D721Med (cell line): ENCODE measurements around the gene OR8J3.
"Not testable (repeated sequence)": the region's sequence is repeated elsewhere in the genome, so short reads cannot be mapped to it uniquely, and the experiment has no call there.

Experiments
- DNase-seq: peaks from one replicate; pipeline ENCODE4 v3.0.0; 2011; ENCODE audit warnings: low spot score; ENCODE audit not compliant: insufficient read length
- FAIRE-seq: peaks from 2 replicates; lab custom pipeline; 2011; peaks lifted over from hg19 to GRCh38; lab: Jason Lieb, UNC
- TF ChIP-seq, protein P1 (sequence below): IDR thresholded peaks from 2 replicates; pipeline ENCODE4 v1.5.1; 2012; ENCODE audit warnings: mild to moderate bottlenecking, control low read depth; ENCODE audit not compliant: insufficient read depth; ENCODE audit errors: missing control alignments

The OR8J3 gene

DNA sequence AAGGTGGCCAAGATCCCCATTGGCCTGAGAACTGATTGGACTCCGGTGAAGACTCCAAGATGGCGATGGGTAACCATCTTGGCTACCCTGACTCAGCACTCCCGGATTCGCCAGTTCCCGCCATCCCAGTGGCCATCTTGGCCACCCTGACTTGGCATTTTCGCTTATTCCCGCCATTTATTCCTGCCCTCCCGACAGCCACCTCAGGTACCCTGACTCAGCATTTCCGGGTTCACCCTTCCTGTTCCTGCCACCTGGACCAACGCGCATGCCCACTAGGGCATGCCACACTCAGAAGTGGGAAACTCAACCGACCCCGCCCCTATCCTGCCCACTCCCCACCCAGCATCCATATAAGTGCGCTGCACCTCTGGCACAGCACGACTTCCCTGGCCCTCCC is 12.3 kb upstream of the OR8J3 start:
- no peak for FAIRE-seq
- DNase-seq = no peak
- TF ChIP-seq, protein P1, sequence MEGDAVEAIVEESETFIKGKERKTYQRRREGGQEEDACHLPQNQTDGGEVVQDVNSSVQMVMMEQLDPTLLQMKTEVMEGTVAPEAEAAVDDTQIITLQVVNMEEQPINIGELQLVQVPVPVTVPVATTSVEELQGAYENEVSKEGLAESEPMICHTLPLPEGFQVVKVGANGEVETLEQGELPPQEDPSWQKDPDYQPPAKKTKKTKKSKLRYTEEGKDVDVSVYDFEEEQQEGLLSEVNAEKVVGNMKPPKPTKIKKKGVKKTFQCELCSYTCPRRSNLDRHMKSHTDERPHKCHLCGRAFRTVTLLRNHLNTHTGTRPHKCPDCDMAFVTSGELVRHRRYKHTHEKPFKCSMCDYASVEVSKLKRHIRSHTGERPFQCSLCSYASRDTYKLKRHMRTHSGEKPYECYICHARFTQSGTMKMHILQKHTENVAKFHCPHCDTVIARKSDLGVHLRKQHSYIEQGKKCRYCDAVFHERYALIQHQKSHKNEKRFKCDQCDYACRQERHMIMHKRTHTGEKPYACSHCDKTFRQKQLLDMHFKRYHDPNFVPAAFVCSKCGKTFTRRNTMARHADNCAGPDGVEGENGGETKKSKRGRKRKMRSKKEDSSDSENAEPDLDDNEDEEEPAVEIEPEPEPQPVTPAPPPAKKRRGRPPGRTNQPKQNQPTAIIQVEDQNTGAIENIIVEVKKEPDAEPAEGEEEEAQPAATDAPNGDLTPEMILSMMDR = no peak

DNA sequence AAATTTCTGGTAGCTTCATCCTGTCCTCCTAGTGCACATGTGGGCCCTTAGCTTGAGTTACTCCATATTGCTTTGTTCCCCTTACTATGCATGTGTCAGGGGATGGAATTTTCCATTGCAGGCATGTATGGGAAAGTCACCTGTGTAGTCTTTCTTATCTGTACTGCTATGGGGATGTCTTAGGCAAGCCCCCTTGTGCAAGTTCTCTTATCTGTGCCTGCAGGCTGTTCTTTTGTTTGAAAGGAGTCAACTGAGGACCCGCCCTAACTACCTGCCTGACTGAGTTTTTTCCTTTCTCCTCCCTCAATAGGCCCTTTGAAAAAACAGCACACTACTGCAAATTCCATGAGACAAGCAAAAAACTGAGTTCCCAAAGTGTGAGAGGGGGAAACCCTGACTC is 11.4 kb upstream of the OR8J3 start:
- TF ChIP-seq, protein P1 = no peak
- DNase-seq (no peak), FAIRE-seq (no peak)

DNA sequence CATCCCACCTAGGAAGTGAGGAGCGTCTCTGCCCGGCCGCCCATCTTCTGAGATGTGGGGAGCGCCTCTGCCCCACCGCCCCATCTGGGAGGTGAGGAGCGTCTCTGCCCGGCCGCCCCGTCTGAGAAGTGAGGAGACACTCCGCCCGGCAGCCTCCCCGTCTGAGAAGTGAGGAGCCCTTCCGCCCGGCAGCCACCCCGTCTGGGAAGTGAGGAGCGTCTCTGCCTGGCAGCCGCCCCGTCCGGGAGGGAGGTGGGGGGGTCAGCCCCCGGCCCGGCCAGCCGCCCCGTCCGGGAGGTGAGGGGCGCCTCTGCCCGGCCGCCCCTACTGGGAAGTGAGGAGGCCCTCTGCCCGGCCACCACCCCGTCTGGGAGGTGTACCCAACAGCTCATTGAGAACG is 3.7 kb upstream of the OR8J3 start:
- not testable (repeated sequence) for DNase-seq, FAIRE-seq

DNA sequence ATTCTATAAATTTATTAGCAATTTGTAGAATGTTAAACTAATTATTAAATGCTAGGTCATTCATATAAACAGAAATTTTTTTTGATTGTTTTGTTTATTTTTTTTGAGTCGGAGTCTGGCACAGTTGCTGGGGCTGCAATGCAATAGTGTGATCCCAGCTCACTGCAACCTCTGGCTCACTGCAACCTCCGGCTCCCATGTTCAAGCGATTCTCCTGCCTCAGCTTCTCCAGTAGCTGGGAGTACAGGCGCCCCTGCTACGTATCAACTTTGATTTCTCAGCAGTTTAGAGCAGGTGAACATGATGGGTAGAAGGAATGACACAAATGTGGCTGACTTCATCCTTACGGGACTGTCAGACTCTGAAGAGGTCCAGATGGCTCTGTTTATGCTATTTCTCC is 17.9 kb downstream of the OR8J3 start, which contains the start of gene OR8H3:
OR8H3 (plus strand) TSS at position 301 of the 400 bp plus-strand sequence; CDS start at position 301, 0 bp downstream.
- TF ChIP-seq, protein P1 = no peak
- DNase-seq (no peak), FAIRE-seq (no peak)

DNA sequence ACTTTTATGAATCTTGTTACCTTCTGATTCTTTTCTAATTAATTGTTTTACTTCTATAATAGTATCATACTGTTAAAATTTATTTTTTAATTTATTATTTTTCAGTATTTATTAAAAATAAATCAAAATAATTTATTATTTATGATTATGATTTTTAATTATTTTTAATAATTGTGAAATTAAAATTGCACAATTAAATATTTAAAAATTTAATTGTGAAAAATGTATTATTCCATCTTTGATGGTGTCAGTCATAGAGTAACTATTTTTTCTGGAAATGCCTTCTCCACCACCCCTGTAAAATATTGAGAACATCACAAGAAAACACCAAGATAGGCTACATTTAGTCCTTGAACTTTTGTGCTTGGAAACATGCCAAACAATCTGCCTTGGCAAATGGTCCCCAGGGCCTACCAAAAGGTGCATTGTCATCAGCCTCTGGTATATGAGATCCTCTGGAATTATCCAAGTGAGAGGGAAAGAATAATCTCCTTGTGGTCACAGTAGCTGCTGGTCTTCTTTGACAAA is 36.7 kb downstream of the OR8J3 start, which contains the start of gene OR8H2:
OR8H2 (plus strand) TSS at position 478 of the 528 bp plus-strand sequence. CDS start 1,356 bp downstream, outside the sequence.
- TF ChIP-seq, protein P1 = no peak
- FAIRE-seq (no peak), DNase-seq (no peak)

DNA sequence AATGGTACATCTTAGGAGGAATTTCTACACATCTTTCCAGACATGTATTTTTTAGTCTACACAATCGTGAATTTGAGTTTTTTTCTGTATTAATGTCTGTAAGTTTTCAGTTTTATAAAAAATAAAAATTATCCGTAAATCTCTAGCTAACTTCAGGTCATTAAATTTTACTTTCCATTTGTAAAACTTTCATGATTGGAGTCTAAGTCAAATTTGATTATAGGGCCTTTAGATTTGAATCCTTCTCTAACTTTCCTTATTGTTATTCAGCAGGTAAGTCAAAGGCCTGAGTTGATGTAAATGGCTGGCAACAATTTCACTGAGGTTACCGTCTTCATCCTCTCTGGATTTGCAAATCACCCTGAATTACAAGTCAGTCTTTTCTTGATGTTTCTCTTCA is 47.0 kb downstream of the OR8J3 start, which contains the start of gene OR8I2:
OR8I2 (plus strand) TSS at position 301 of the 400 bp plus-strand sequence; CDS start at position 301, 0 bp downstream.
- FAIRE-seq (no peak), DNase-seq (no peak)
- TF ChIP-seq, protein P1 = no peak

DNA sequence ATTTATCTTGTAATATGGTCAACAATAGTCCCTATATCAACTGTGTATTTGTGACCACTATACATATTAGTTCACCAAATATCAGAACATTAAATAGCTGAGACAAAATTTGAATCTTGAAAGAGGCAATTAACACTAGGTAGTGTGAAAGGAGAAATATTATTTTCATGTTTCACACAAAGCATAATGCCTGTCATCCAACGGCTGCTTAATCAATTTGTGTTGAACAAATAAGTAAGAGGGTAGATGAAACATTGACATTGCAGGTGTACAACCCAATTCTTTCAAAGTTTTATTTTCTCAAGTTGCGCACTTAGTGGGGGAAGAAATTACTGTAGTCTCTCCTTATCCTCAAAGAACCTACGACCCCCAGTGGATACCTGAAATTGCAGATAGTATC is 50.3 kb downstream of the OR8J3 start:
- TF ChIP-seq, protein P1 = peak; percentile 22
- DNase-seq (no peak), FAIRE-seq (no peak)
